ENCODE data around the gene TRNP1.
A peak's percentile ranks its signal among the peaks of the same experiment; 100 is the strongest.
"Not testable (repeated sequence)": the region's sequence is repeated elsewhere in the genome, so short reads cannot be mapped to it uniquely, and the experiment has no call there.

TRNP1 gene, protein sequence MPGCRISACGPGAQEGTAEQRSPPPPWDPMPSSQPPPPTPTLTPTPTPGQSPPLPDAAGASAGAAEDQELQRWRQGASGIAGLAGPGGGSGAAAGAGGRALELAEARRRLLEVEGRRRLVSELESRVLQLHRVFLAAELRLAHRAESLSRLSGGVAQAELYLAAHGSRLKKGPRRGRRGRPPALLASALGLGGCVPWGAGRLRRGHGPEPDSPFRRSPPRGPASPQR

DNA sequence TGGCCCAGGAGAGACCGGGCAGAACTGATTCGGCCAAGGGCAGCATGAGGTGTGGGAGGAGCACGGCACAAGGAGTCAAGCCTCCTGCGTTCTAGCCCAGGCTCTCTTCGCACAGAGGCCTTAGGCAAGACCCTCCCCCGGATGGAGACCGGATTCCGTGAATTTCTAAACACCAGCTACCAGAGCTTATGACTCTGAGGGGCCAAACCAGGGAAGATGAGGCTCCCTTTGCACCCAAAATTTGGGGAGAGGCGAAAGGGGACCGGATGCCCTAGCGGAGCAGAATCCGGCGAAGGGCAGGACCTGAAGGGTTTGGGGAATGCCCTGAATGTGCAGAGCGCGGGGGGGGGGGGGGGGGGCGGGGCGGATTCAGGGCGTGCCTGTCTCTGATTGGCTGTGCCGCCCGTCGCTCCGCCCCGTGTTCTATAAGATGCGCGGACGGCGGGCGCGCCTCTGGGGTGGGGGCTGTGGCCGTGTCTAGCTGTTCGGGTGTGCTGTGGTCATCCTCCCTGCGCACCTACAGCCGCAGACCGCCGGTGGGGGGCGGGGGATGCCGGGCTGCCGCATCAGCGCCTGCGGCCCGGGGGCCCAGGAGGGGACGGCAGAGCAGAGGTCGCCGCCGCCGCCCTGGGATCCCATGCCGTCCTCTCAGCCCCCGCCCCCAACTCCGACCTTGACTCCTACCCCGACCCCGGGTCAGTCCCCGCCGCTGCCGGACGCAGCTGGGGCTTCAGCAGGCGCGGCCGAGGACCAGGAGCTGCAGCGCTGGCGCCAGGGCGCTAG, at the start of gene TRNP1:
Gene TRNP1 (plus strand): TSS at position 456 of the 783 bp plus-strand sequence. CDS start 95 bp downstream, at position 551.
- DNase-seq: peak; percentile 72

DNA sequence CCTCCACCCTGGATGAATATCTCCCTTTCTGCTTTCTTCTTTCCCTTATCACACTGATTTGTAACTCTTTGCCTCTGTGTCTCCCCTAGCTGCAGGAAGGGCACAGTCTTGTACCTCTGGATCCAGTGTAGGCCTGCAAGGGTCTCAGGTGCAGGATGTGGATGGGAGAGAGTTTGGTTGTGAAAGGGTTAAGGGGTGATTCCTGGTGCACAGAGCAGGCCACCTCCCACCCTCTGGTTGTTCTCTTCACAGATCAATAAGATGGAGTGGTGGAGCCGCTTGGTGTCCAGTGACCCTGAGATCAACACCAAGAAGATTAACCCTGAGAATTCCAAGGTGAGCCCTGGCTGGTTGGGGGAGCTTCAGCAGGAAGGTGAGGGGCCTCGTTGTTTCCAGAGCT, 48.4 kb upstream of the TRNP1 start:
- no peak for DNase-seq

DNA sequence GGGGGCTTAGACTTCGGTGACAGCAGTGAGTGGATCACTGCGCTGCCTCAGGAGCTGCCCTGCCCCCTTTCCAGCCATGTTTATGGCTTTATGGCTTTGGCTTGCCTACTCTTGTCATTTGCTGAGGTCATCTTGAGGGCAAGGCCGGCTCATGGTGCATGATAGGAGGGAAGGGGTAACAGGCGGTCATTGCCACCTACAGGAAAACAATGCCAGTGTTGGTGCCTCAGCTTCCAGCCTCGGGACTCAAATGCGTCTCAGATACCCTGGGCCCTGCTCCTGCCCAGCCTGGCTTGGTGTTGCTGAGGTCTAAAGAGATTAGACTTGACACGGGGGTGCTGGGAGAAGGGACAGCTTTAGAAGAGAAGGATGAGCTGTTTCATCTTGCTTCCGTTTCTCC, 47.8 kb upstream of the TRNP1 start:
- DNase-seq: no peak

DNA sequence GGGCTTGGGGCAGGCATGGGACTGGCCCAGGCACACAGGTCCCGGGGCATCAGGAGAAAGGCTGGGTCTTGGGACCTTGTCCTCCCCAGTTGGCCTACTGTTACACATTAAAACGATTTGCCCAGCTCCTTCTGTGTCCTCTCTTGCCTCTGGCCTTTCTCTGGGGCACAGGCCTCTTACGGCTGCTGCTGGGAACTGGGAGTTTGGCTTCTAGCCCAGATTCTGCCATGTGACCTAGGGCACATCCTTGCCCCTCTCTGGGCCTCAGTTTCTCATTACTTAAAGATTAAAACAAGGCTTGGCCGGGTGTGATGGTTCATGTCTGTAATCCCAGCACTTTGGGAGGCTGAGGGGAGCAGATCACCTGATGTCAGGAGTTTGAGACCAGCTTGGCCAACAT, 47.2 kb upstream of the TRNP1 start:
- no peak for DNase-seq

DNA sequence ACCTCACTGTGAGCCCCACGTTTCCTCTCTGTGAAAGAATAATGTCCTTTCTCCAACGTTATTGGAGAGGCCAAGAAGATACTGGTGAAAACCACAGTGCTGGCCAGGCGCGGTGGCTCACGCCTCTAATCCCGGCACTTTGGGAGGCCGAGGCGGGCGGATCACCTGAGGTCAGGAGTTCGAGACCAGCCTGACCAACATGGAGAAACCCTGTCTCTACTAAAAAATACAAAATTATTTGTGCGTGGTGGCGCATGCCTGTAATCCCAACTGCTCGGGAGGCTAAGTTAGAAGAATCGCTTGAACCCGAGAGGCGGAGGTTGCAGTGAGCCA, 44.8 kb upstream of the TRNP1 start:
- DNase-seq: not testable (repeated sequence)

DNA sequence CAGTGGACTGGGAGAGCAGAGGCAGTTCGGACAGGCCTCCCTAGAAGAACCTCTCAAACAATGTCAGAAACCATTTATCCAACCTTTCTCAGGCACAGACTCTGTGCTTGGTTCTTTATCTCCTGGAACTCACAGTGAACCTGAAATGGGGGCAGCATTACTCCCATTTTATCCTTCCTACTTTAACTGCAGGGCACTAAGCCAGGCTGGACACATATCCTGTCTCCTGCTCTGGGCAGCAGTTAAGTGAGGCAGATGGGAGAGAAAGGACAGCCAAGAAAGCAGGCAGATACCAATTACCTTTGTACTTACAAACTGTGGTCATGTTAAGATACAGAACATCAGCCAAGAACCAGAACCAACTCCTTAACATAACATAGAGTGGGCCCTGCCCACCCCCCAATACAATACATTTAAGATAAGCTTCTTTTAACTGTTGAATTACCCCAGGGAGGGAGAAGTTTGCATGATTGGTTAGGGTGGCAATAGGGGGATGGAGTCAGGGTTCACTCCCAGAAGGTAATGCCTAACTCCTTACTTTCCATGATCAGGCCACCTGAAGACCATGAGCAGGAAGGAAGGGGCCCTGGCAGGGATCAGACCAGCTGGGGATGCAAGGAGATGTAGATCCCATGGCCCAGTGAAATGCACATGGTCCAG, 44.1 kb upstream of the TRNP1 start:
- no peak for DNase-seq

DNA sequence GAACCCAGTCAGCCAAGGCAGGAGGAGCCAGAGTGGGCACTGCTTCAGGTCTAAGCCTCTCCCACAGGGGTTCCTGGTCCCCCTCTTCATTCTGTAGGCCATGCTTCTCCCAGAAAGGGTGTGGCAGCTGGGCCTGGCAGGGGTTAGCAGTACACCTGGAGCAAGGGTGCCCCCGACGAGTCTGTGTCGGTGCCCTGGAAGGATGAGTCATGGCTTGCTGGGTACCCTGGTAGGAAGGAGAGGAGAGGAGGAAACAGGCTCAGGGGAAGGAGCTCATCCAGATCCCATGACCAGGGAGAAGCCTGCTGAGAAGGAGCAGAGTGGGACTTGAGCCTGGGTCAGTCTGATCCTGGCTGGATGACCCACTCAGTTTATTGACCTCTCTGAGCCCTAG, 43.6 kb upstream of the TRNP1 start:
- no peak for DNase-seq

DNA sequence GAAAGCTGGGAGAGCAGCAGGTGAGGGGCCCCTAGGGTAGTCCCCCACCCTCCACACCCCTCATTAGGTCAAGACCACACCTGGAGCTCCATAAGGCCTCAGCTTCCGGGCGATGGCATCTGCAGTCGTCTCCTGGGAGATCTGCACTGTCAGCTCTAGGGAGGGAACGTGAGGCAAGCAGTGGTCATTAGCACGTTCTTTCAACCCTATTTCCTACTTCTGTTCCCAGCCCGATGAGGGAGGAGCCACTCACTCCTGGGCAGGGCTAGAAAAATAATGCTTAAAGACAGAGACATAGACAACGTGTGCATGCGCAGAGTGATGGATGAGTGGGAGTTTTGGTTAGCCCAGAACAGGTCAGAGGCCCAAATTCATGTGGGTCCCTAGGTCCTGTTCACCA, 42.9 kb upstream of the TRNP1 start:
- no peak for DNase-seq

DNA sequence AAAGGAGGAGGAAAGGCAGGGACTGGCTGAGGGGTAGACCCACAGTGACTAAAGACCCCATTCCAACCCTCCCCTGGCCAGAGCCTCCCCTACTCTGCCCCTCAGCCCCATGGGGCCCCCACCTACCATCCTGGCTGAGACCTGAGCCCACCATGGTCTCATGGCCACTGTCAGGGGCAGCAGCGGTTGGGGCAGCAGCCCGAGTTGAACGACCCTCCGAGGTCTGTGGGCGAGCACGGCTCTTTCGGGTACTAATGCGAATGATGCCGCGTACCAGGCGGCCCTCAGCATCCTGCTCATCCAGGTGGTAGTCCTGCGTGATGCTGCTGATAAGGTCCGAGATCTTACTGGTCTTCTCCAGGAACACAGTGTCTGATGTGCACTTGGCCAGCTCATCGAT, 42.3 kb upstream of the TRNP1 start:
- DNase-seq: no peak

DNA sequence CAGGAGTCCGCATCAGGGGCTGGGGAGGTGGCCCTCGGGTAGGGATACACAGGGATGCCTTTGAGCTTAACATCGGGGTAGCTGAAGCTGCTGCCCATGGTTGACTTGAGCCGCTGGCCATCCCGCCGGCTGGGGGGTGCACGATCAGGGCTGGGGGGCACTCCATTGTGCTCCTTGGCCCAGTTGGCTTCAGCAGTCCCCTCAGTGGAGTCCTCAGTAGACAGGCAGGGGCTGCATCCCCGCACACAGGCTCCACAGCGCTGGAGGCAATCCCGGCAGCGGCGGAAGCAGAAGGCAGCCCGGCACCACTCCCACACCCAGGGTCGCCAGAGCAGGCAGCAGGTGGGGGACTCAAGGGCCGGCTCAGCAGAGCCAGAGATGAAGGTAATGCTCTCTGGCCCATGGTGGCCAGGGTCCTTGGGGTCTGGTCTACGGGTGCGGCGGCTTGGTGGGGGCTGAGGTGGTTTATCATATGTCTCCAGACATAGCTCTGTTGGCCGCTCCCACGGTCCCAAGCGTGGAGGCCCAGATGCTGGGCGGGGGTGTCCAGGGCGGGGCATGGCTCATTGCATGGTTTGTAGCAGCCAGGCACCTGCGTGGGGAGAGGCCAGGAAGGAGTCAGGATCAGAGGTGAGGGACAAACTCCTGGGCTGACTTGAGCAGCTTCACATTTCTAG, 41.5 kb upstream of the TRNP1 start:
- no peak for DNase-seq

DNA sequence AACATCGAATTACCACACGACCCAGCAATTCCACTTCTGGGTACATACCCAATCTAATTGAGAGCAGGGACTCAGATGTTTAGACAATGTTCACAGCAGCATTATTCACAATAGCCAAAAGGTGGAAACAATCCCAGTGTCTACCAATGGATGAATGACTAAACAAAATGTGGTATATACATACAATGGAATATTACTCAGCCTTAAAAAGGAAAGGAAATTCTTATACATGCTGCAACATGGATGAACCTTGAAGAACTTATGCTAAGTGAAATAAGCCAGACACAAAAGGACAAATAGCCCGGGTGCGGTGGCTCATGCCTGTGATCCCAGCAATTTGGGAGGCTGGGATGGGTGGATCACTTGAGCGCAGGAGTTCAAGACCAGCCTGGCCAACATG, 40.1 kb upstream of the TRNP1 start:
- DNase-seq: no peak

DNA sequence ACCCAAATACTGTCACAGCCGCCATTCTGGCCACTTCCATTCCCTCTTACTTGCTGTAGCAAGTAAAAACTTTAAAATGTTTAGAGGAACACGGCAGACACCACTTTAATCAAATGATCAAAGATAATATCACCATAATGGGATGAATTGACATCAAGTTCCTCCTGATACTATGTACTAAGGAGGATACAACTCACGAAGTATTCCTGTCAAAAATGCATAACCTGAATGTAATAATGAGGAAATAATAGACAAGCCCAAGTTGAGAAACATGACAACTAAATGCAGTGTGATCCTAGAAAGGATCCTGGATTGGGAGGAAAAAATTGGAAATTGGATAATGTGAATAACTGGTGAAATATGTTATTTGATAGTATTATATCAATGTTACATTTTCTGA, 37.2 kb upstream of the TRNP1 start:
- no peak for DNase-seq

DNA sequence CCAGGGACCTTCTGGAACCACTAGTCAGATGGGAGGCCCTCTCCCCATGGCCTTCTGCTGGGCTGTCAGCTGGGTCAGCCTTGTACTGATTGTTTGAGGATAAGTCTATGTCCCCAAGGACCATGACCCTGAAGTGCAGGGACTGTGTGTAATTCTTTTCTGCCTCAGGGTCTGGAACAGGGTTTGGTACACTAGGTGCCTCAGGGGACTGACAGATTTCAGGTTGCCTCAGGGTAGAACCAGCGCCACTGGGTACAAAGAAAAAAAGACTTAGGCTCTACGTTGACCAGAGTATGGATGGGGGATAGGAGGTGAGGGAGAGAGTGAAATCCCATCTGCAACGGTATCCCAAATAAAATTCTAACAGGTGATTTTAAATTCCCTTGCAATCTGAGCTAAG, 36.2 kb upstream of the TRNP1 start:
- DNase-seq: no peak

DNA sequence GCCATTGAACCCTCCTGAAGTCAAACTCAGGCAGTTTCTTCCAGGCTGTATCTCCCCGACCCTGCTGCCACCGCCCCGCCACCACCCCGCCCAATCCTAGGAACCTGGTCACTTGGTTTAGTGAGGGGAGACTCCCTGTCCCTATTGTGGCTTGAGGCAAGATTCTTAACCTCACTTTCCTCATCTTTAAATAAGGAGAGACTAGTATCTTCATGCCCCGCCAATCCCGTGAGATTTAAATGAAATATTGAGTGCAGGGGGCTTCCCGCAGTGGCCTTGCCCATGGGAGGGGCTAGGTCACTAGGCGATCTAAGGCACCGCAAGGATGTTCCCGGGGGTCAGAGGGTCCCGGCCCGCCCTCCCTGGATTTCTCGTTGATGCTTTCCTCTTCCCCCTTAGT, 34.2 kb upstream of the TRNP1 start:
- DNase-seq: no peak

DNA sequence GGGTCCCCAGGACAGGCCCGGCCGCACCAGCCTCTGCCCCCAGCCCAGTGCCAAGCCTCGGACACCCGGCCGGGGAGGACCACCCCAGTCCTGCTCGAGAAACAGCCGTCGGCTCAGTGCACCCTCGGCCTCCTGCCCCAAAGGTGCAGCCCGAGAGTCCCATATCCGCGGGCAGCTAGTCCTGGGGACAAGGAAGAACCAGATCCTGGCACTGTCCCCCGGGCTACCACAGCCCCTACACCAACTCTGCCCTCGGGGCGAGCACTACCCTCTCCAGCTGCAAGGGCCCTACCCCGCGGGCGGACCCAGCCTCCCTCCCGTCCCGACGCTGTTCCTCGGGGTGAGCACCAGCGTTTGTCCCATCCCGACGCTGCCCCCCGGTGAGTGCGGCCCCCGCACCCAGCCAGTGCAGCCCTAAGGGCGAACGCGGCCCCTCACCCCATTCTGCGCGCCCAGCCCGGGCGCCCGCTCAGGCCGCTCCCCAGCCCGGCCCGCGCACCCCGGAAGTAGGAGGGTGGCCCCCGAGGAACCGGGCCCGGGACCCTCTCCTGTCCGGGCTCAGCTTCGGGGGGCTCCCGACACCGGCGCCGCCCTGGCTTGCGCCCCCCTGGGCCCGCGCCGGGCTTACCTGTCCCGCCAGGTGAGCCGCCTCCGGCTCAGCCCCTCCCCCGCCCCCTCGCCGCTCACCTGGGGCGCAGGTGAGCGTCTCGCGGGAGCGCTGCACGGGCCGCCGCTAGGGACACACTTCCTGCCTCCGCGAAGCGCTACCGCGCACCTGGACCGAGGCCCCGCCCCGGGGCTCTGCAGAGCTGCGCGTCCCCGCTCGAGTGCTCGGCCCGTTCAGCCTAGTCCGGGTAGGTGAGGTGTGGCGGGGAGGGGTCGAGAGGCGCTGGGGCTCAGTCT, 33.5 kb upstream of the TRNP1 start, which contains the start of gene KDF1:
Gene KDF1 (minus strand): TSS at position 747 of the 903 bp plus-strand sequence. CDS start 8,088 bp downstream, outside the sequence.
- peak; percentile 47 for DNase-seq

DNA sequence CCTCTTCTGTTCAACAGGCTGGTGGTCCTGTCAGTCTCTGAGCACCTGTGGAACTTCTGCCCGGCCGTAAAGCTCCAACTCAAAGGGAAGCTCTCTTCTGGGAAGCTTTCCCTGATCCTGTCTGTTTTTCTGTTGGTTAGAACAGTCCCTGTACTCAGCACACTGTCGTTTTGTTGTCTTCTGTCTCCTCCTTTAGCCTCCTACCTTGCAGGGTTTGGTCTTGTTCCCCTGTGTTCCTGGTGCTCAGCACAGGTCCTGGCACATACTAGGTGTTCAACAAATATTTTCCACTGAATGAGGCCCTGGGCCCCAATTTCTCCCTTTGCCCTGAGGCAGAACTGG, 32.9 kb upstream of the TRNP1 start:
- DNase-seq: no peak

DNA sequence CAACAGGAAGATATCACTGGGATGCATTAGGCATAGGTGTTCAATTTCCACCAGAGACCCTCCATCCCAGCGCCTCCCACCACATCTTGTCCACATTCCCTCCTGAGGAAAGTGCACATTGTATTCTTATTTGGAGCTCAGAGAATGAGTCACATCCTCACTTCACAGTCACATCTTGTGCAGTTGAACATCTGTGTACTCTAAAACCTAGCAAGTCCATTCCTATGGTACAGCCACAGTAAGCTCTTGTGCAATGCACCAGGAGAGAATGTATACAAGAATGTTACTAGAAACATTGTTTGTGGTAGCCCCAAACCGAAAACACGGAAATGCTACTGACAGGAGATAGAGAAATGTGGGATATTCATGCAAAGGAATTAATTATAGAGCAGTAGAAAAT, 31.7 kb upstream of the TRNP1 start:
- DNase-seq: no peak

DNA sequence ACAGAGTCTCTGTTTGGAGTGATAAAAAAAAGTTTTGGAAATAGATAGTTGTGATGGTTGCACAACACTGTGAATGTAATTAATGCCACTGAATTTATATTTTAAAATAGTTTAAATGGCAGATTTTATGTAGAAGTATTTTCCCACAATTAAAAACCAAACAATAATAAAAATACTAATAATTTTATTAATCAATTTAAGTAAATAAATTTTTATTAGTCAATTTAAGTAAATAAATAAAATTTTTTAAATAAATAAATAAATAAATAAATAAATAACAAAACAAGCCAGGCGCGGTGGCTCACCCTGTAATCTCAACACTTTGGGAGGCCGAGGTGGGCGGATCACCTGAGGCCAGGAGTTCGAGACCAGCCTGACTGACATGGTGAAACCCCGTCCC, 28.3 kb upstream of the TRNP1 start:
- DNase-seq: no peak

DNA sequence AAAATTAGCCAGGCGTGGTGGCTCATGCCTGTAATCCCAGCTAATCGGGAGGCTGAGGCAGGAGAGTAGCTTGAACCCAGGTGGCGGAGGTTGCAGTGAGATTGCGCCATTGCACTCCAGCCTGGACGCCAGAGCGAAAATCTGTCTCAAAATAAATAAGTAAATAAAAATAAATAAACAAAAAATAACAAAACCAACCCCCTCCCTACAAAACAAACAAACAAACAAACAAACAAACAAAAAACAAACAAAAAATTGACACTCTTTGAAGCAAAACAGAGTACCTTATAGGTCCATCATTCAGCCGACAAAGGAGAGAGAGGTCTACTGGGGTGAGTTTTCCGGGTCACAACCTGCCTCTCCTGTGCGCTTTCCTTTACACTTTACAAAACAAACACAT, 27.9 kb upstream of the TRNP1 start:
- no peak for DNase-seq

DNA sequence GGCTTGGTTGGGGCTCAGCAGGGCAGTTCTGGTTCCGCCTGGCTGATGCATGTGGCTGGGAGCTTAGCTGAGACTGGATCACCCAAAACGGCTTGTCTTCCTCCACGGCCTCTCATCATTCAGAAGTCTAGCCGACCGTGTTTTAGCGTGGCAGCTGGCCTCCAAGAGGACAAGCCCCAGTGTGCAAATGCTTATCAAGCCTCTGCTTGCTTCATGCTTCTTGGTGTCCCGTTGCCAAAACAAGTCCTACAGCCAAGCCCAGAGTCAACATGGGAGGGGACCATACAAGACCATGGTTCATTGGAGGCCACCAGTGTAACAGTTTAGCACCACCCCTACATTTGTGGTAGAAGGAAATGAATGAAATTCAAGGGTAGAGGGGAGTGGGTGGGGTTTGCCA, 22.7 kb upstream of the TRNP1 start:
- DNase-seq: no peak

DNA sequence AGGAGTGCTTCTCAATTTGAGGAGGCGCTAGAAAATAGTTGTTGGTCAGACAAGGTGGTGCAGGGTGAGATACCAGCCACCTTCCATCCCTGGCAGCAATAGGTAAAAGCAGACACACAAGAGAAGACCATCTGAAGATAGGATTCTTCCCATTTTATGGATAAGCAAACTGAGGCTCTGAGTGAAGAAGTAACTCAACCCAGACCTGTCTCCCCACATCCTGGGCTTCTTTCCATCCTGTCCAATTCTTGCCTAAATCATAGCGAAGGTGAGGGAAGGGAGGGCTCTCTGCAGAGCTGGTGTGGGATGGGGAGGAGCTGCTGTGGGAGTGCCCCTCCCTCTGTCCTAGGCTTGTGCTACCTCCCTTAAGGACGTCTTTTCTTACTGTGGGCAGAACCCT, 21.9 kb upstream of the TRNP1 start:
- DNase-seq: no peak

DNA sequence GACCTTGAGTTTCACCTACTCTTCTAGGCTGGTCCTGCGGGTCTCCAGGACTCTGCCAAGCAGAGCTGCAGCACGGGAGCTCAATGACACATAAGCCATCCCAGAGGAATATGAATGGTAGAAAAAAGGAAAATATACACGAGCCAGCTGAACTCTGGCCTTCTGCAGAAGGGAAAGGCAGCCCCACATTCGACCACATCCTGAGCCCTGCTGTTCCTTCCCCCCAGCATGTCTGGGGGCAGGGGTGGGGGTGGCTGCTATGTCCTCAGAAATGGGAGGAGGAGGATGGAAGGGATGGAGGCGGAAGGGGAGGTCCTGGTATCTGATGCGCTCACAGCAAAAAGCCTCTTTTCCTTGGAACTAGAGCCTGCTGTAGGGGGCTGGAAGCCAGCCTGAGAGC, 21.1 kb upstream of the TRNP1 start:
- no peak for DNase-seq

DNA sequence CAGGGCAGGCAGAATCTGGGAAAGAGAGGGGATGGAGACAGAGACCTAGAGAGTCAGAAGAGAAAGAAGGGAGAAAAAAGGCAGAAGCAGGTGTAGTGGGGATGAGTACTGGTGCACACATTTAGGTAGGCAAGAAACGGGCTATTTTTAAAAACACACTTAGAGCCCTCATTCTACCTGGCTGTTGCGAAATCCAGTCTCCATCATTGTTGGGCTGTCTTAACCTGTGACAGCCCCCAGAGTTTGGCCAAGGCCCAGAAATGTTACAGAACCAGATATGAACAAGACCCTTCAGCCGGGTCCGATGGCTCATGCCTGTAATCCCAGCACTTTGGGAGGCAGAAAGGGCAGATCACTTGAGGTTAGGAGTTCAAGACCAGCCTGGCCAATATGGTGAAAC, 20.7 kb upstream of the TRNP1 start:
- DNase-seq: no peak
